HG02943 (cell line): Measurements from ENCODE around the gene PRRT3.

Experiments
- ATAC-seq: cut with Tn5 transposase; IDR thresholded peaks from one replicate; pipeline ENCODE4 v1.9.1; 2021; ENCODE audit warnings: mild to moderate bottlenecking, low read depth, moderate library complexity; ENCODE audit not compliant: unreplicated experiment

Gene PRRT3

GRCh38 chr3:9951962-9952805 is at the start of gene PRRT3:
Gene PRRT3 (minus strand): TSS chr3:9952408. CDS start chr3:9950115, 2,293 bp downstream.
- ATAC-seq, result peak; percentile 51

- no peak for ATAC-seq
Measured at GRCh38 chr3:10000686-10001085, 48.5 kb upstream of the PRRT3 start.

- no peak for ATAC-seq
Measured at GRCh38 chr3:9994086-9994844, 42.1 kb upstream of the PRRT3 start.

GRCh38 chr3:9986230-9986725 is 34.1 kb upstream of the PRRT3 start:
- peak; percentile 37 for ATAC-seq

- ATAC-seq, result no peak
Measured at GRCh38 chr3:9980251-9980650, 28.0 kb upstream of the PRRT3 start.

- no peak for ATAC-seq
Measured at GRCh38 chr3:9978710-9979305, 26.6 kb upstream of the PRRT3 start.

GRCh38 chr3:9976721-9977709 is 24.8 kb upstream of the PRRT3 start:
- ATAC-seq, result no peak

GRCh38 chr3:9970020-9970652 is 17.9 kb upstream of the PRRT3 start:
- no peak for ATAC-seq

GRCh38 chr3:9969632-9970019 is 17.4 kb upstream of the PRRT3 start:
- ATAC-seq, result no peak

- no peak for ATAC-seq
Measured at GRCh38 chr3:9966841-9967240, 14.6 kb upstream of the PRRT3 start.

GRCh38 chr3:9965200-9965875 is 13.1 kb upstream of the PRRT3 start:
- ATAC-seq, result no peak

- no peak for ATAC-seq
Measured at GRCh38 chr3:9957214-9957613, 5.0 kb upstream of the PRRT3 start.

GRCh38 chr3:9955611-9956352 is 3.6 kb upstream of the PRRT3 start:
- no peak for ATAC-seq

GRCh38 chr3:9955067-9955502 is 2.9 kb upstream of the PRRT3 start:
- no peak for ATAC-seq

GRCh38 chr3:9951598-9951961 is 628 bp downstream of the PRRT3 start:
- ATAC-seq, result no peak

GRCh38 chr3:9951126-9951525 is 1.1 kb downstream of the PRRT3 start:
- no peak for ATAC-seq

- ATAC-seq, result no peak
Measured at GRCh38 chr3:9949626-9950025, 2.6 kb downstream of the PRRT3 start.

GRCh38 chr3:9949115-9949514 is 3.1 kb downstream of the PRRT3 start:
- no peak for ATAC-seq
